IMR-90 (cell line): ENCODE data around the gene SPRR3.

ENCODE experiments used
- BHLHE40 ChIP-seq: fragments of 150-350 bp; IDR thresholded peaks from 2 replicates; pipeline ENCODE4 v1.6.1; 2016; ENCODE audit warnings: mild to moderate bottlenecking, low read depth, low read length
- CEBPB ChIP-seq: IDR thresholded peaks from 2 replicates; pipeline ENCODE4 v1.6.1; 2012; ENCODE audit warnings: low read depth, low read length, improper control_type of control experiment
- CHD1 ChIP-seq: IDR thresholded peaks from 2 replicates; pipeline ENCODE4 v1.6.1; 2012; ENCODE audit warnings: low read depth, low read length, improper control_type of control experiment
- MAFK ChIP-seq: IDR thresholded peaks from 2 replicates; pipeline ENCODE4 v1.6.1; 2012; ENCODE audit warnings: low read depth, low read length, improper control_type of control experiment
- POLR2A ChIP-seq: IDR thresholded peaks from 2 replicates; pipeline ENCODE4 v1.6.1; 2012; ENCODE audit warnings: mild to moderate bottlenecking, low read depth, low read length
- RAD21 ChIP-seq: IDR thresholded peaks from 2 replicates; pipeline ENCODE4 v1.6.1; 2012; ENCODE audit warnings: low read length, improper control_type of control experiment
- RFX5 ChIP-seq: IDR thresholded peaks from 2 replicates; pipeline ENCODE4 v1.8.0; 2012; ENCODE audit warnings: low read depth, mild to moderate bottlenecking, low read length, moderate library complexity
- SMC3 ChIP-seq: fragments of 150-350 bp; IDR thresholded peaks from 2 replicates; pipeline ENCODE4 v1.6.1; 2016; ENCODE audit warnings: low read depth, mild to moderate bottlenecking, antibody characterized with exemption, low read length, moderate library complexity
- TF ChIP-seq, protein P1 (sequence below): conservative IDR thresholded peaks from 2 replicates; pipeline ENCODE4 v1.5.1; 2012; ENCODE audit warnings: mild to moderate bottlenecking, low read depth, low read length, improper control_type of control experiment
- TF ChIP-seq, protein P2 (sequence below): fragments of 150-350 bp; IDR thresholded peaks from 2 replicates; pipeline ENCODE4 v1.6.1; 2017; ENCODE audit warnings: mild to moderate bottlenecking, antibody characterized with exemption, low read length, low read depth
- TF ChIP-seq, protein P3 (sequence below): fragments of 150-350 bp; IDR thresholded peaks from 2 replicates; pipeline ENCODE4 v1.6.1; 2016; ENCODE audit warnings: low read depth, mild to moderate bottlenecking, low read length, moderate library complexity, borderline replicate concordance

DNA sequence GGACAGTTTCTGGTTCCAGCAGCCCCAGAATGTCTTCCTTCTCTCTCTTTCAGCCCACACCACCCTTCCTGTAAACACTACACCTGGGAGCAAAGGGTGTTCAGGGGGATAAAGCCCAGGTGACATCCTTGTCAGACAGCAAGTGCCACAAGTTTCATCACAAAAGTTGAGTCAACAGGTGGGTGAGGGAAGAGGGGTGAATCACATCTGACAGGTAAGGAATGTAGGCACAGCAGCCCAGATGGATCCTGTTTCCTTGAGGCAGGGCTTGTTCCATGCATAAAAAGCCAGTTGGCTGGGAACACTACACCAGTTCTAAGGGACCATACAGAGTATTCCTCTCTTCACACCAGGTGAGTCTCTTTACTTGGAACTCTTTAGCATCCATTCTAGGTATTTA, 29.3 kb downstream of the SPRR3 start, which contains the start of gene SPRR1B:
- TF ChIP-seq, protein P1, sequence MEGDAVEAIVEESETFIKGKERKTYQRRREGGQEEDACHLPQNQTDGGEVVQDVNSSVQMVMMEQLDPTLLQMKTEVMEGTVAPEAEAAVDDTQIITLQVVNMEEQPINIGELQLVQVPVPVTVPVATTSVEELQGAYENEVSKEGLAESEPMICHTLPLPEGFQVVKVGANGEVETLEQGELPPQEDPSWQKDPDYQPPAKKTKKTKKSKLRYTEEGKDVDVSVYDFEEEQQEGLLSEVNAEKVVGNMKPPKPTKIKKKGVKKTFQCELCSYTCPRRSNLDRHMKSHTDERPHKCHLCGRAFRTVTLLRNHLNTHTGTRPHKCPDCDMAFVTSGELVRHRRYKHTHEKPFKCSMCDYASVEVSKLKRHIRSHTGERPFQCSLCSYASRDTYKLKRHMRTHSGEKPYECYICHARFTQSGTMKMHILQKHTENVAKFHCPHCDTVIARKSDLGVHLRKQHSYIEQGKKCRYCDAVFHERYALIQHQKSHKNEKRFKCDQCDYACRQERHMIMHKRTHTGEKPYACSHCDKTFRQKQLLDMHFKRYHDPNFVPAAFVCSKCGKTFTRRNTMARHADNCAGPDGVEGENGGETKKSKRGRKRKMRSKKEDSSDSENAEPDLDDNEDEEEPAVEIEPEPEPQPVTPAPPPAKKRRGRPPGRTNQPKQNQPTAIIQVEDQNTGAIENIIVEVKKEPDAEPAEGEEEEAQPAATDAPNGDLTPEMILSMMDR: no peak
- TF ChIP-seq CEBPB (no peak), POLR2A (no peak), RFX5 (no peak), SMC3 (no peak), BHLHE40 (no peak), RAD21 (no peak), MAFK (no peak), CHD1 (no peak)
- TF ChIP-seq, protein P2, sequence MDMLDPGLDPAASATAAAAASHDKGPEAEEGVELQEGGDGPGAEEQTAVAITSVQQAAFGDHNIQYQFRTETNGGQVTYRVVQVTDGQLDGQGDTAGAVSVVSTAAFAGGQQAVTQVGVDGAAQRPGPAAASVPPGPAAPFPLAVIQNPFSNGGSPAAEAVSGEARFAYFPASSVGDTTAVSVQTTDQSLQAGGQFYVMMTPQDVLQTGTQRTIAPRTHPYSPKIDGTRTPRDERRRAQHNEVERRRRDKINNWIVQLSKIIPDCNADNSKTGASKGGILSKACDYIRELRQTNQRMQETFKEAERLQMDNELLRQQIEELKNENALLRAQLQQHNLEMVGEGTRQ: no peak
- TF ChIP-seq, protein P3, sequence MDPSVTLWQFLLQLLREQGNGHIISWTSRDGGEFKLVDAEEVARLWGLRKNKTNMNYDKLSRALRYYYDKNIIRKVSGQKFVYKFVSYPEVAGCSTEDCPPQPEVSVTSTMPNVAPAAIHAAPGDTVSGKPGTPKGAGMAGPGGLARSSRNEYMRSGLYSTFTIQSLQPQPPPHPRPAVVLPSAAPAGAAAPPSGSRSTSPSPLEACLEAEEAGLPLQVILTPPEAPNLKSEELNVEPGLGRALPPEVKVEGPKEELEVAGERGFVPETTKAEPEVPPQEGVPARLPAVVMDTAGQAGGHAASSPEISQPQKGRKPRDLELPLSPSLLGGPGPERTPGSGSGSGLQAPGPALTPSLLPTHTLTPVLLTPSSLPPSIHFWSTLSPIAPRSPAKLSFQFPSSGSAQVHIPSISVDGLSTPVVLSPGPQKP: no peak
